Erythroblast (primary cell): ENCODE results near the gene KBTBD12.
"Not testable (repeated sequence)": the region's sequence is repeated elsewhere in the genome, so short reads cannot be mapped to it uniquely, and the experiment has no call there.

Source experiments
- DNase-seq, 2 experiments: peaks; one replicate each; lab custom pipeline; 2025; lab: John Stamatoyannopoulos, UW
- GATA1 ChIP-seq: IDR thresholded peaks from 2 replicates; pipeline ENCODE4 v1.6.1; 2011; ENCODE audit warnings: low read depth, mild to moderate bottlenecking, control low read depth, low read length, moderate library complexity
- POLR2A ChIP-seq: IDR thresholded peaks from 2 replicates; pipeline ENCODE4 v1.6.1; 2011; ENCODE audit warnings: mild to moderate bottlenecking, low read length

KBTBD12 gene, protein sequence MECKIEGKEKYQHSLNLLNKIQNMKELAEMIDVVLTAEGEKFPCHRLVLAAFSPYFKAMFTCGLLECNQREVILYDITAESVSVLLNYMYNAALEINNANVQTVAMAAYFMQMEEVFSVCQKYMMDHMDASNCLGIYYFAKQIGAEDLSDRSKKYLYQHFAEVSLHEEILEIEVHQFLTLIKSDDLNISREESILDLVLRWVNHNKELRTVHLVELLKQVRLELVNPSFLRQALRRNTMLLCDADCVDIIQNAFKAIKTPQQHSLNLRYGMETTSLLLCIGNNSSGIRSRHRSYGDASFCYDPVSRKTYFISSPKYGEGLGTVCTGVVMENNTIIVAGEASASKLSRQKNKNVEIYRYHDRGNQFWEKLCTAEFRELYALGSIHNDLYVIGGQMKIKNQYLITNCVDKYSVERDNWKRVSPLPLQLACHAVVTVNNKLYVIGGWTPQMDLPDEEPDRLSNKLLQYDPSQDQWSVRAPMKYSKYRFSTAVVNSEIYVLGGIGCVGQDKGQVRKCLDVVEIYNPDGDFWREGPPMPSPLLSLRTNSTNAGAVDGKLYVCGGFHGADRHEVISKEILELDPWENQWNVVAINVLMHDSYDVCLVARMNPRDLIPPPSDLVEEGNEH

DNA sequence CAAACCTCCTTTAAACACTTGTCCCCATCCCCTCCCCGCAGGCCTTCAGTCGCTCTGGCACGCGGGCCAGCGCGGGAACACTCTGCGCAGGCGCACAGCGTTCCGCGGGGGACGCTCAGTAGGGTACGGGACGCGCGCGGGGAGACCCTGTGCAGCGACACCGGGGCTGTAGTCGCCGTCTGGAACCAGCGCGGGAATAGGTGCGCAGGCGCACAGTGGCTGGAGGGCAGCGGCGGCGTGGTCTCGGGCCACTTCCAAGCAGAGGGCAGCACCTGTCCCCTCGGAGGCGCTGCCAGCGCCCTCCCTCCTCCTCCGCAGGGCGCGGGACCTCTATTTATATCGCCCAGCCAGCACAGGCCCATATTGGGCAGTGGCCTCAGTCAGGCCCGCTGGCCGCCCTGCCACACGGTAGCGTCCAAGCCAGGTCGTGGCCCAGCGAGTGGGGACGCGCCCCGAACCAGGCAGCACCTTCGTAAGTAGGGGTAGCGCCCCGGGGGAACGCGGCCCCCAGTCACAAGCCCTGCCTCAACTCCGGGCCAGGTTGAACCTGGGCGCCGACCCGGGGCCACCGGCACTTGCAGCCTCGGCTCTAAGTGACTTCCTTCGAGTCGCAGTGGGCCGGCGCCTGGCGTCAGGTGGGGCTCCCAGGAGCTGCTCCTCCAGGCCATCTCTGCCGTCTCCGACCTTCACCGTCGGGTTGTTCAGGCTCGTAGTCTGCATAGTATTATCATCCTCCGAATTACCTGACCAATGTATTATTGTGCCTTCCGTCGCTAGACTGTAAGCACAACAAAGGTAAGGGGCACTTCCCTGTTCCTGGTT, at the start of gene KBTBD12:
TSS of gene KBTBD12 (plus strand) at position 118 of the 822 bp plus-strand sequence. CDS start 7,830 bp downstream, outside the sequence.
- TF ChIP-seq GATA1 = no peak
- no peak for TF ChIP-seq POLR2A
- DNase-seq = peak; percentile 26 to 34

DNA sequence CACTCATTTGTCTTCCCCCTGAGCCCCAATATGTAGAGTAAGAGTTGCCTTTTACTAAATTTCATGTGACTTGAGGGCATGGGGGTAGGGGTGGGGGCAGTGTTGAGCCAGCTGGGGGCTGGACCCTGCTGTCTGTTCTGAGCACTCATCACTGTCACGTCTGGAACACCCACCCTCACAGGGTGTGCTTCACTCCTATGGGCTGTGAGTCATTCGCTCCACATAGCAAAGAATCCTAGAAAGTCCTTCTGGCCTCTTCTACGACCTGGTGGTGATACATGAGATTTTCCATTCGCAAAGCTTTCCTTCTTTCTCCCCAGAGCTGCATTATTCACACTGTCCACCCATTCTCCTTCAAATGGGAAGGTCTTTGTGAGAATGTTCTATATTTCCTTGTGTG, 49.1 kb upstream of the KBTBD12 start:
- peak in 1 of 2 experiments; percentile 10 for DNase-seq
- TF ChIP-seq POLR2A (no peak), GATA1 (no peak)

GRCh38 chr3:127867412-127867811, 47.6 kb upstream of the KBTBD12 start:
- no peak for DNase-seq
- no peak for TF ChIP-seq GATA1
- no peak for TF ChIP-seq POLR2A

DNA sequence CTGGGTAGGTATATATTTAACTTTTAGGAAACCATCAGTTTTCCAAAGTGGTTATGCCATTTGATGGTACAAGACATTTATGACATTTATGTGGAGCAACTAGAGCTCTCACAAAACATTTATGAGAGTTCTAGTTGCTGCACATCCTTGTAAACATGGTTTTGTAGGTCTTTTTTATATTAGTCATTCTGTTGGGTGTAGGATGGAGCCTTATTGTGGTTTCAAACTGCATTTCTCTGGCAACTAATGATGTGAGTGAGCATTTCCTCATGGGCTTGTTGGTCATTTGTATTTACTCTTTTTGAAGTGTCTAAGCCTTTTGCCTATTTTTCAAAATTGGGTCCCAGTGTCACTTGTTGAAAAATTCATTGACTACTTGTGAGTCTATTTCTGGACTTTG, 47.0 kb upstream of the KBTBD12 start:
- no peak for TF ChIP-seq POLR2A
- no peak for TF ChIP-seq GATA1
- no peak for DNase-seq

- no peak for DNase-seq
- TF ChIP-seq GATA1 = no peak
- no peak for TF ChIP-seq POLR2A
These were observed 44.9 kb upstream of the KBTBD12 start for GRCh38 chr3:127870156-127870555.

DNA sequence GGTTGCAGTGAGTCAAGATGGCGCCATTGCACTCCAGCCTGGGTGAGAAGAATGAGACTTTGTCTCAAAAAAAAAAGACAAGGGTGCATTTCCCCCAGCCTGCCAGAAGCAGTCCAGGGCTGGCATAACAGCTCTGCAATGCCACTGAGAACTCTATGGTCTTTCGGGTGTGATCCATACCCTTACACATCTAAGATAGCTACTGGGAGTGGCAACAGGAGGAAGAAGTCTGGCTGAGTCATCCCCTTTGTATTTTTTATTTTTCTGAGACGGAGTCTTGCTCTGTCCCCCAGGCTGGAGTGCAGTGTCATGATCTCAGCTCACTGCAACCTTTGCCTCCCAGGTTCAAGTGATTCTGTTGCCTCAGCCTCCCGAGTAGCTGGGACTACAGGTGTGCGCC, 40.9 kb upstream of the KBTBD12 start:
- not testable (repeated sequence) for DNase-seq

- TF ChIP-seq GATA1 (no peak), POLR2A (no peak)
- no peak for DNase-seq
These were observed 33.4 kb upstream of the KBTBD12 start for GRCh38 chr3:127881586-127881985.

DNA sequence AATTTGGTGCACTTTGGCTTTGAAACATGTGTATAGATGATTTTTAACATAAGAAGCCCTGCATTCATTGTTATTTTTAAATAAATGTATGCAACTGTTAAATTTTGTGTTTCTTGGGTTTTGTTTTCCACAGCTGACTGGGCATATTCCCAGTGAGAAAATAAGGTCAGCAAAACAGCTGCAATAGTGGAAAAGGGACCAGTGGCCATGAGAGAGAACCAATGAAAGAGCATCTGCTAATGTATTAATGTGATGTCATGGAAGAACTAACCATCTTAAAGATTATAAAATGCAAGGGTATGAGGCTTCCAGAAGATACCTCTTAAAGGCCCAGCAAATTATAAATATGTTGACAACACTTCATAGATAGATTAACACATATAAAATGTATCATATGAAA, 31.0 kb upstream of the KBTBD12 start:
- no peak for DNase-seq

GRCh38 chr3:127886231-127886955, 28.6 kb upstream of the KBTBD12 start:
- no peak for TF ChIP-seq GATA1
- no peak for TF ChIP-seq POLR2A
- peak; percentile 55 to 79 for DNase-seq

More for the DNA sequence above, 31.0 kb upstream of the KBTBD12 start:
- TF ChIP-seq GATA1 = no peak
- TF ChIP-seq POLR2A = no peak

- DNase-seq = no peak
These were observed 28.1 kb upstream of the KBTBD12 start for GRCh38 chr3:127886956-127887231.

DNA sequence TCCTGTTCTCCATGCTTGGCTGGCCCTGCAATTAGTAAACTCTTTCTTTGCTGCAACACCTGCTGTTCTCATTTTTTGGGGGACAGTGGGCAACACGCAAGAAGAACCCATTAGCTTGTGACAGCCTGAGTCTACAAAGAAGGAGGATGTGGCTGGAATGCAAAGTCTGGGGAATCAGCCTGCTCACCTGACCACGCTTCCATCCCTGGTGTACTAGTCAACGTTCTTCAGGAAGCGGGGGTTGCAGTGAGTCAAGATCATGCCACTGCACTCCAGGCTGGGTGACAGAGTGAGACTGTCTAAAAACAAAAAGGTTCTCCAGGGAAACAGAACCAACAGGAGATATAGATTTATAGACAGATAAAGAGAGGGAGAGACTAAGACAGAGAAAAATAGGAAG, 27.7 kb upstream of the KBTBD12 start:
- DNase-seq = no peak
- no peak for TF ChIP-seq POLR2A
- TF ChIP-seq GATA1 = no peak

More at GRCh38 chr3:127886956-127887231, 28.1 kb upstream of the KBTBD12 start:
- TF ChIP-seq POLR2A (no peak), GATA1 (no peak)

DNA sequence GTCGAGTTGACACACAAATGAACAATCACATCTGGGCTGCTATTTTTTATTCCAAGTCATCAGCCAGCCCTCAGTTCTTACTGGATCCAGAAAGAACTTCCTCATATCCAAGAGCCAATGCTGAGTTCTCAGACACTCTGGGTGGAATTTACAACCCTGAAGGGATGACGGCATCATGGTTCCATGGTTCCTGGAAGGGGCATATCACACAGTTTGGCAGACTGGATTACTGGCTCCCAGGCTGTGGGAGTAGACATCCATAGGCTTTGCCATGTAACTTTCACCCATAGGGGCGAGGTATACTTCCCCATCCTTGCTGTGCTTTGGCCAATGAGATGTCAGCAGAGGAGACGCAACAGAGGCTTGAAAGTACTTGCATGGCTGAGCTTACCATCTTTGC, 26.9 kb upstream of the KBTBD12 start:
- TF ChIP-seq POLR2A = no peak
- no peak for TF ChIP-seq GATA1

DNA sequence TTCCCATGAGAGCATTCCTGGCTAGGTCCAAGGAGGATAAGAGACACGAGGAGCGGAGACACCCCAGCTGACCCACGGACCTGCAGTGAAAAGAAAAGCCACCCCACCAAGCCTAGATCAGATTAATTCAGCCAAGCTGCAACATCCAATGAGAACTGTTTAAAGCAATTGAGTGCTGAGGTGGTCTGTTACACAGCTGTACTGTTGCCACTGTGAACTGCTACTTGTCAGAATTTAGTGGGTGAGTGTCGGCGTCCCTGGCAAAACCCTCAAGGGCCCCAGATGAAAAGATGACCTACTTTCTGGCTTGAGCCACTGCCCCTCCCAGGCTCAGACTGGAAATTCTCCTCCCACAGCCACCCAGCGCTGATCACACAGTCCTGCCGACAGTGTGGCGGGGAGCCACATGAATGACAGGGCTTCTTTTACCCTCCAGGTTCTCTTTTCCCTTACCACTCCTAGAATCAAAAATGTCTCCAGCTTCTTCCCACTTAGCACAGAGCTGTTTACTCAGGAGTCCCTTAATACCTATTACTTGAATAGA, 26.4 kb upstream of the KBTBD12 start:
- no peak for DNase-seq
- TF ChIP-seq GATA1 = no peak
- no peak for TF ChIP-seq POLR2A

More for the DNA sequence above, 26.9 kb upstream of the KBTBD12 start:
- no peak for DNase-seq
